IPS DF 19.7 (cell line): Measurements from ENCODE around the gene ANXA4.

Experiments
- DNase-seq: peaks from one replicate; pipeline ENCODE4 v3.0.0-alpha.2; 2013; ENCODE audit warnings: low read depth, low spot score

Gene ANXA4

DNA sequence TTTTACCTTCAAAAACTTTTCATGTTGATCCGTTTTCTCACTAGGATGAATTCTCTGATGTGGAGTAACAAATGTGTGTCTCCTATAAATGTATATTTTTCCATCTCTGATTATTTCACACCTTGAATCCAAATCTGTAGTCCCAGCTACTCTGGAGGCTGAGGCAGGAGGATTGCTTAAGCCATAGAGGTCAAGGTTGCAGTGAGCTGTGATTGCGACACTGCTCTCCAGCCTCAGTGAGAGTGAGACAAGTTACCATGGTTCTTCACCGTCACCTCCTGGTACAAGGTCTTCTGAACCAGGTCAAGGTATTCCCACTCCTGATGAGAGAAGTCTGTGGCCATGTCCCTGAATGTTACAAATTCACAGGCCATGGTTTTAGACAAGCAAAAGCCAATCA is 102.6 kb downstream of the ANXA4 start:
- DNase-seq = no peak

DNA sequence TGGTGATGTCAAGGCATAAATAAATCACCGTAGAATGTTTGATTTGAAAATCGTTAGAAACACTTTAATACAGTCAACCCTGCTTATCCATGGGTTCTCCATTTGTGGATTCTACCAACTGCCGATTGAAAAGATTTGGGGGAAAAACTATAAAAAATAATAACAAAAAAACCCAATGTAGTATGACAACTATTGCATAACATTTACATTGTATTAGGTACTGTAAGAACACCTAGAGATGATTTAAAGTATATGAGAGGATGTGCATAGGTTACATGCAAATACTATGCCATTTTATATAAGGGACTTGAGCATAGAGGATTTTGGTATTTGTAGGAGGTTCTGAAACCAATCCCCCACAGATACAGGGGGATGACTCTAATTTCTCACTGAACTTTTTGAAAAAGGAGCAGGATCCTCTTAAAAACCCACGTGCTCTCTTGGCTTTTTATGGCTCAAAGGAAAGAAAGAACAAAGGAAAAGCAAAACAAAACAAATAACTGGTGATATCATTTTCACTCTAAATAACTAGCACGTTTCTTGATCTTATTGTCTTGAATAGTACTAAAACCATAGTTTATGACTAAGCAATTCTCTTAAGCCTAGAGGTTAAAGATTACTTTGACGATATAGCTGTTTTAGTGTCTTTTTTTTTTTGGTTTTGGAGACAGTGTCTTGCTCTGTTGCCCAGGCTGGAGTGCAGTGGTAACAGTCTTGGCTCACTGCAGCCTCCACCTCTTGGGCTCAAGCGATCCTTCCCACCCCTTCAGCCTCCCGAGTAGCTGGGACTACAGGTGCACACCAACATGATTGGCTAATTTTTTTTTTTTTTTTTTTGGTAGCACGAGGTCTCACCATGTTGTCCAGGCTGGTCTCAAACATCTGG is 104.5 kb downstream of the ANXA4 start:
- no peak for DNase-seq

DNA sequence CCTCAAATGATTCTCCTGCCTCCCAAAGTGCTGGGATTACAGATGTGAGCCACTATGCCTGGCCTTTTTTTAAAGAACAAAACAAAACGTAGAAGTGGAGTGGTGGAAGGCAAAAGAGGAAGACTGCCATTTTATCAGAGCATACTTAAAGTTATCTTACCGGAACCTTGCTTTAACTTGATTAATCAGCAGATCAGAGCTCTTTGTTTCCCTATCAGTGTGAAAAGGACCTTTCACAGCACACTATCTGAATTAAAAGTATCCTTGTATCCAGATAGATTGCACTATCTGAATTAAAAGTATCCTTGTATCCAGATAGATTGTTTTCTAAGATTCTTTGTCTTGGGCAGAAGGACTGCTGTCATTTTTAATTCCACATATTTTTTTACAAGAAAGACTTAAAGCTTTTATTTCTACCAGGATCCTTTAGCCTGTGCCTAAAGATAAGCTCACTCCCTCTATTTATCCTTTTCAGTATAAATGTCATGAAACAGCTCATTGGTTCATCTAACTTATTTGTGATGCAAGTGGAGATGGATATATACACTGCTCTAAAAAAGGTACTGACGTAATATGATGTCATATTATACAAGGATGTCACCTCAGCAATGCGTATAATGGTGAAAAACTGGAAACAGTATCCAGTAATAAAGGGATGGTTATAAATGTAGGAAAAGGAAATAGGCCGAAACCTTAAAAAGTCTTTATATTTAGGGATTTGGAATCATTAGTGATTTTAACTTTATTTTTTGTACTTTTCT is 105.3 kb downstream of the ANXA4 start:
- DNase-seq = no peak

GRCh38 chr2:69848186-69848790 is 106.4 kb downstream of the ANXA4 start:
- DNase-seq = no peak

DNA sequence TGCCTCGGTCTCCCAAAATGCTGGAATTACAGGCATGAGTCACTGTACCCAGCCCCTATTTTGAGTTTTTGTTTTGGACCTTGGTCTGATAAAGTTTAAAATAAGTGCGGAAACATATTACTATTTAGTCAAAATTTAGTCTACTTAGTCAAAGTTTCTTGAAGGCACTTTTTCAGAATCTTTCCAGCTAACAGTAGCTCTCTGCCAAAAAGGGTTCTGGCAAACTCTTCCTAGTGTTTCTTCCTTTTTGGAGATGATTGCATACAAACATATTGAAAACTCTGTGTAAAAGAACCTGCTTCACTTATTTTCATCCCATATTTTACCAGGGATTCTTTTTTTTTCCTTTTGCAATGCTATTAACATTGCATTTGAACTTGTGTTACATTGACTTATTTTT is 116.3 kb downstream of the ANXA4 start:
- DNase-seq = no peak

- DNase-seq = no peak
These were observed 121.4 kb downstream of the ANXA4 start for GRCh38 chr2:69863298-69863697.
